Activated CD8-positive, alpha-beta memory T cell treated with anti-CD3 and anti-CD28 coated beads for 36 hours (primary cell): ENCODE results near the gene APOL2. TPM values are rescaled to one million over a fixed set of nuclear protein-coding genes. Genes with fewer than 3 reads are reported as not detected.

ENCODE experiments used
- total RNA-seq, 2 experiments: library from RNA; stranded (reverse); gene quantifications; one replicate each; pipeline ENCODE4 v1.2.3, GENCODE V29; 2021

Gene APOL2
- total RNA-seq, 2 experiments from 2014 or later, result 60.2 to 61.2 TPM

Other genes with a start within 250 kb of the APOL2 start
- gene RBFOX2, start 210.7 kb downstream of the APOL2 start, total RNA-seq, result 1 to 10 TPM; 6.6 to 7.1 TPM
- 10 to 100 TPM; 32.7 to 33.2 TPM for gene APOL3, start 78.8 kb downstream of the APOL2 start, total RNA-seq
- gene APOL4, start 37.7 kb downstream of the APOL2 start, total RNA-seq, result under 1 TPM; 0.63 to 0.84 TPM
- gene APOL1, start 13.6 kb upstream of the APOL2 start, total RNA-seq, result 10 to 100 TPM; 33.0 to 35.6 TPM
- gene MYH9, start 148.4 kb upstream of the APOL2 start, total RNA-seq, result 100 to 1,000 TPM; 616 to 642 TPM
- gene TXN2, start 242.1 kb upstream of the APOL2 start, total RNA-seq, result 100 to 1,000 TPM; 117 to 124 TPM